HG03108 (cell line): ENCODE measurements around the gene TNKS2.
"Not testable (repeated sequence)": the region's sequence is repeated elsewhere in the genome, so short reads cannot be mapped to it uniquely, and the experiment has no call there.

ENCODE experiments used
- ATAC-seq: cut with Tn5 transposase; IDR thresholded peaks from one replicate; pipeline ENCODE4 v1.9.1; 2021; ENCODE audit warnings: moderate library complexity; ENCODE audit not compliant: unreplicated experiment

TNKS2 gene

GRCh38 chr10:91864744-91865143 is 66.5 kb downstream of the TNKS2 start:
- ATAC-seq = no peak

DNA sequence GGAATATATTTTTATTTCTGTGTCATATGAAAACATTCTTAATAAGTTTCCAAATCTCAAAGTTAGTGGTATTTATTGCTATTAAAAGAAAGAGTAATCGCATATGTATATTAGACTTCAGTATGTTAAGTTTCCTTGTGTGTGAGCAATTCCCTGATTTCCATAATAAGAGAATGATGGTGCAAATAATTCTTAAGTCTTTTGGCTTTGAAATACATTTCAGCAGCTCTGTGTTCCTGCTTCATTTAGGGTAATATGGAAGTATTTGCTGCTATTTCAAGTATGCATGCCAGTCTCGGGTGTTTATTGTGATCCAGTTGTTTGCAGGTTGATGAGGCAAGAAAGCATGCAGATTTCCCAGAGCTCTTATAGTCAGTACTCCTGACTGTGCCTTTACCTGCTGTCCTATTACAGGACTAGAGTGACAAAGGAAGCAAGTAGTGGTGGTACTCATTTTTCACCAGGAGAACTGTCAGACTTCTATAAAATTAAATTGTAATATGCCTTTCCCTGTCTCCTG is 67.4 kb downstream of the TNKS2 start:
- no peak for ATAC-seq

DNA sequence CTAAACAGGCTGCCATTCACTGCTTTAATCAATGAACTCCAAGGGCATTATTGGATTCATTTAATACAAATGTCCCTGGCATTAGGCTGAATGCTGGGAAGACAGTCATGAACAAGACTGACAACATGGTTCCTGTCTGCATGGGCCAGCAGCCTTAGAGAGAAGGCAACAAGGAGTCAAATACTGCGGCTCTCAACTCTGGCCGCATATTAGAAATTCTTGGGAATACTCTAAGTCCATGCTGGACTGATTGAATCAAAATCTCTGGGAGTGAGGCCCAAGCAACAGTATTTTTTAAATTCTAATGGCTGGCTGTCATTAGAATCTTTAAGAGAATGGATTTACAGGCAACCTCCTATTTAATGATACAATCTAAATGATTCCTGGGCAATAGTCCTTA is 76.9 kb downstream of the TNKS2 start:
- ATAC-seq = no peak

DNA sequence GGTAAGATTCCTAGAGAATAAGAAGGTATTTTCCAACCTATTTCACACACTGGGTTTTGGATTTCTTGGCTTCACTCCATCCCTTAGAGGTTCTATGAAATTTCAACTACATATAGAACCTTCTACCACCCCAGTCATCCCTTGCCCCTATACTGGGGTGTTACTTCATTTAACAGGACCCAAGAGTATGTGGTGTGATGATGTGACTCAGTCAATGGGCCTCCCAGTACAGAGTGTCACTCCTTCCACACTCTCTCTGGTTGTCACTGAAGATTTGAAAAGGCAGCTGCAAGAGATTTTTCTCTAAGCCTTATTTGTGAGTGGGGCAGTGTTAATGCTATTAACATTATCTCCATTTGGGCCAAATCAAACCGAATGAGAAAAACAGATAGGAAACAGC is 77.6 kb downstream of the TNKS2 start:
- ATAC-seq = no peak

DNA sequence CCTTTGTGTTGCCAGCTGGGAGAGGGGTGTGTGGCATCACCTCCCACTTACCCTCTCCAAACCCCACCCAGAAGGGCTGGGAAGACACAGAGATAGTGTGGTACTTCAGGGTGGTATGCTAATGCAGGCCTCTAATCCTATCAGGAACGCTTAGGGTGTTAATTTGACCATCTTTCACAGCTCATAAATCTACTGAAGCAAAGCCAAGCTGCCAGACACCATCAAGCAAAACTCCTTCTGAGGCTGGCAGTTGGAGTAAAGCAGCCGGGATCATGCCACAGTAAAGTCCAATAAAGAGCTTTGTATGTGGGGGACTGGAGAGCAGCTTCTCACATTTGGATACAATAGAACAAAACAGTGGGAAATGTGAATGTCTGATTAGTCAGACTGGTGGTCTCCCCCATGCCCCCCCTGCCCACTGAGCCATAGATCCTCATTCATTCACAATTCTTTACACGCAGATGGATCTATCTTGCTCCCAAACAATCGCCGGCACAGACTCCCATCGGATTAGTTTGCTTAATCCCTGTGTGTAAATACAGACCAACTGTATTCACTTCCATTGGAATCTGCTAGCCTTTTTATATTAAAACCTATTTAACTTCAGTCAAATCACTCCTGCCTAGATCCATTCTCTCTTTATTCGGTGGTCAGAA is 81.4 kb downstream of the TNKS2 start:
- no peak for ATAC-seq

GRCh38 chr10:91880310-91880709 is 82.1 kb downstream of the TNKS2 start:
- ATAC-seq = no peak

- no peak for ATAC-seq
Measured at GRCh38 chr10:91883549-91884444, 85.6 kb downstream of the TNKS2 start.

DNA sequence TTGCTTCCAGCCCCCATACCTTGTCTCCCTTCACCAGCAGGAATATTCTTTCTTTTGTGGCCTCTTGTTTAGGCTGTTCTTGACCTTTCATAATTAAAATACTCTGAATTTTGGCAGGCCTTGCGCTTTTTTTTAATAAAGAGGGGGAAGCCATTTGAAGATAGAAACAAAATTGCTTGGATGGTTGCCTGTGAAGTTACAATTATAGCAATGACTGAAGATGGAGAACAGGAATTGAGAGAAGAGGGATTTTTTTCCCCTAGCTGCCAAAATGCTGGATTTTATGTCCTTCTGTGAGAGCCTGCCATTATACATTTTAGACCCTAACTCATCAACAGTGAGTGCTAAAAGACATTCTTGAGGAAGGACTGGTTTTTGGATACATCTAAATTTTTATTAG is 86.3 kb downstream of the TNKS2 start:
- no peak for ATAC-seq

DNA sequence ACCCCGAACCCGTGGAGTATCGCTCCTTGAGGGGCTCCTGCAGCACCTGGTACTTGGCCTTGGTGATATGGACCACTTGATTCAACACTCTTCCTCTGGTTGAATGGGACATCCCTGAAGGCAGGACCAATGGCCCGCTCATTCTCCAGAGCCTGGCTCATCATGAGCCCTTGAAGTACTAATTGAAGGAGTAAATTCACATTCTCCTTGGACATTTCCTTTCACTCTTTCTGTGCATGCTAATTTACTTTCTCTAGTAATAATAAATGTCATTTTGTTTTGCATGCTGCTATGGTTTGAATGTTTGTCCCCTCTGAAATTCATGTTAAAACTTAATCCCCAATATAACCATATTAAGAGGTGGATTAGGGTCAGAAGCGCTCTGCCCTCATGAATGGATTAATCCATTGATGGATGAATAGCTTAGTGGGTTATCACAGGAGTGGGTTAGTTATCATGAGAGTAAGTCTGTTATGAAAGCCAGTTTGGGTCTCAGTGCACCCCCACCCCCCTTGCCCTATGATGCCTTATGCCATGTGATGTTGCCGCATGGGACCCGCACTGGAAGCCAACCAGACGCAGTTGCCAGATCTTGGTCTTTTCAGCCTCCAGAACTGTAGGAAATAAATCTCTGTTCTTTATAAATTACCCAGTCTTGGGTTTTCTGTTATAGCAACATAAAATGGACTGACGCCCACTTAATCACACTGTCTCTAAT is 87.3 kb downstream of the TNKS2 start:
- ATAC-seq = no peak

DNA sequence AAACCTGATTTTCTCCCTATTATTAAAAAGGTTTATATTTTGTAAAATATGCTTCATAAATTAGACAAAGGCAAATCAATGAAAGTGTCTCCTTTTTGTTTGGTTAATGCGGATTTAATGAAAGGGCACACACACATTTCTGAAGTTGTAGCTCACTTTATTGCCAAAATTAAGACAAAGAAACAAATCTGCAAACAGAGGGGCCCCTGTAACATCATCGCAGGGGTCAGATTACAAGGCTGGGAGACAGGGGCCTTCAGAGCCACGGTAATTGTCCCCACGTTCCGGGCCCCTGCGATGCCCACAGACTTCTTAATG is 88.7 kb downstream of the TNKS2 start:
- no peak for ATAC-seq

DNA sequence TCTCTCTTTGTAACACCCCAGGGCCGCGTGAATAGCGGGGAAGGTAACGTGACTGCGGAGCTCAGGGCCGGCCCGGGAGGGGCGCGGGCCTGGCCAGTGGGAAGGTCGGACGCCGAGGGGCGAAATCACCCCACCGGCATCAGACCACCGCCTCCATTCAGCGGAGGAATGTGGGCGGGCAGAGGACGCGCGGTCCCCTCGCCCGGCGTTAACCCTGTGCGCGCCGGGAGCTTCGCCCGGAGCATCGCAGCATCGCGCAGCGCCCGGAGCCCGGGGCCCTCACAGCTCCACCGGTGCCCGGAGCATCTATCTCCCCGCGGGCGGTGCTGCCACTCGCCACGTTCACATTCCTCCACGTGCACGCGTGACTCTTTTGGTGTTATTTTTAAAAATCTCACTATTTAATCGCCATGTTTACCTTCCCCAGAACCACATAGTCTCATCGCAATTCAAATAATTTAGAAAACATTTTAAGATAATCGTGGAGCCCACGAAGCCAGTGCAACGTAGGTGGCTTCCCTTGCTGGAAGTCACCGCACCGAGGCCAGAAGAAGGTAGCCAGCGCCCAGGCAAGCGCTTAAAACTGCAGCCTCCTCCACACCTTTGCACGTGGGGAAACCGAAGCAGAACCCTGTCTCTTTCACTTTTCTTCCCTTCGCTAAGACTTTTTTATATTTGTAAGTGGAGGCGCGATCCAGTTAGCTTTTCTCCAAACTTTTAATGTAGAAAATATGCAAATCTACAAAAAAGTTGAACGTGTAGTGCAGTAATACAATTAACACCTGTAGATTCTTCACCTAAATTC is 89.2 kb downstream of the TNKS2 start:
- no peak for ATAC-seq

GRCh38 chr10:91891125-91892001 is 93.1 kb downstream of the TNKS2 start:
- no peak for ATAC-seq

DNA sequence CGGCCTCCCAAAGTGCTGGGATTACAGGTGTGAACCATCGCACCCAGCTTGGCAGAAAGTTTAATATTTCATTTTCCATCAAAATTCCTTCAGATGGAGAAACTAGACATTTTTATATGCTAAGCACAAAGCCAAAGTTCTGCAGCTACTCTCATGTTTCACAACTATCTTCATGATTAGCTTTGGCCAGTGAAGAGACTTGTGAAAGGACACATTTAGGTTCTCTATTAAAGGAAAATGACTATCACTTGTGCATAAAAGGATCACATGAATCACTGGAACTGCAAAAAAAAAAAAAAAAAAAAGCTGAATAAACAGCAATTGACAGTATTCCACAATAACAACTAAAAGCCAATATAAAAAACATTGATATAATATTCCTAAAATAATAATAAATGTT is 94.8 kb downstream of the TNKS2 start:
- no peak for ATAC-seq

DNA sequence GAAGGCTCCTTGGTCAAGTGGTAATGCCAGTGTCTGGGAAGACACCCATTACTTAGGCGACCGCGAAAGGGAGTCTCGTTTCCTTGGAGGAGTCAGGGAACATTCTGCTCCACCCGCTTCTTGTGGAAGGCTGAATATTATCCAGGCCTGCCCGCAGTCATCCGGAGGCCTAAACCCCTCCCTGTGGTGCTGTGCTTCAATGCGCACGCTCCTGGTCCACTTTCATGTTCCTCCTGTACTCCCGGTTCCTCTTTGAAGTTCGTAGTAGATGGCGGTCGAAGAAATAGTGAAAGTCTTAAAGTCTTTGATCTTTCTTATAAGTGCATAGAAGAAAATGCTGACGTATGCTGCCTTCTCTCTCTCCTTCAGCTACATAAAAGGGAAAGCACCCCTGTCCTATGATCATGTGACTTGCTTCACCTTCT is 96.0 kb downstream of the TNKS2 start:
- not testable (repeated sequence) for ATAC-seq

DNA sequence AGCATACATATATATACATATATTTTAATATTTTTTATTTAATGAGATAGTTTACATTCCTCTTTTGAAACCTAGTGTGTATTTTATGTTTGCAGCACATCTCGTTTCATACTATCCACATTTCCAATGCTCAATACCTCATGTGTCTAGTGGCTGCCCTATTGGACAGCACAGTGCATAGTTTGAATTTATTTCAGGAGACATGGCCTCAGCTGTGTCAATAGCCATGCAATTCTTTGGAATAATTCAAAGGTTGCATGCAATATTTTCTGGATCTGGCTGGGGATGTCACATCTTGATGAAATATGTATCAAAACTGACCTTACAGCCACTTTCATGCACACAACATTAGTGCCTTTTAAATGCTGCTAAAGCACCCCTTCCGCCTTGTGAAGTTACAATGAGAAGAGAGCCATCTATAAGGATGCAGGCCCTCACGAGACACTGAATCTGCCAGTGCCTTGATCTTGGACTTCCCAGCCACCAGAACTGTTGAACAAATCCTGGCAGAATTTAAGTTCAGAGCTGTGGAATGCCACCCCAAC is 98.1 kb downstream of the TNKS2 start:
- ATAC-seq = no peak

DNA sequence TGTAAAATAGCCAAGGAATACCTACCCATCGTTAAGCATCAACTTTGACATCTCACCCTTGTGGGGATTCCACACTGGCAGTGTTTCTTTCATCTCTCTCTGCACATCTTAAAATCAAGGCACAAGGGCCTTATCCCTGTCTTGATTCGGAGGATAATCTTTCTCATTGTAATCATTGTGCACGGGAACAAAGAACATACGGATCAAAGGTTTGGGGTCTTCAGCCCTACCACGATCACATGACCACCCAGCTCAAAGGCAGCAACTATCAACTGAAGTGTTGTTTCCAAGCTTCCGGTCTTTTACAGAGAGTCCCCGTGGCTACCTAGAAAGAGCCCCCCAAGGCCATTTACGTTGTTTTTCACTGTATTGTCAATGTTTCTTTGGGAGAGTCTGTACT is 99.2 kb downstream of the TNKS2 start:
- ATAC-seq = no peak

DNA sequence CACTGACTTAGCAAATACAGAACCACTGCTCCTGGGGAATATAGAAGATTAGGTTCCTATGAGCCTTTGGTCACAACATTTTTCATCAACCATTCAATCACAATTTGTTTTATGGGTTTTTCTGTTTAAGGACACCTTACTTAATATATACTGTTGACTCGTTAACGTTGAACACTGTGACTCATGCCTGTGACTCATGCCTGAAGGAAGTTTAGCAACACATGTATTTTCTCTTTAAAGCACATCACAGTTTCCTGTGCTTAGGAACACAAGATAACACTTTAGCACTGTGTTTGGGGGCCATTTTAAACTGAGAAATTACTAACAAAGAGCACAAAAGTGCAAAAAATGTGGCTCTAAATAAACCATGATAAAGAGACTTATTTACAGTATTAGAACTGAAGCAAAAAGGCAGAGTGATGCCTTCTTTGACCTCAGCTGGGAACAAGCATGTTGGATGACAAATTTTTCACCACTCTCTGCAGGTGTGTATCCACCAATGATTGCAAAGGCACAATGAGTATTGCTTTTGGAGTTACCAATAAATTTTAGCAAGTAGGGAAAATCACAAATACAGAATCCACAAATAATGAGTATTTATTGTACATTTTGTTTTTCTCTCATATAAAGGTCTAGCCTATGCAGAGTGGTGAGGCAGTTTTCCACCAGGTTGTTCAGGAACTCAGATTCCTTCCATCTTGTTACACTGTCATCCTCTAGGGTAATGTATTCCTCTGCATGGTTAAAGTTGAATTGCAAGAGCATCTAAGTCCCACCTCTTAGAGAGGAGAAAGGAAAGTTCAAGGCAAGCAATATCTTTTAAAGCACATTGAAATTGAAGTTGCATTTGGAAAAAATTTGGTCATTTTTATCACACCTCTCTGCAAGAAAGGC is 103.8 kb downstream of the TNKS2 start:
- no peak for ATAC-seq

DNA sequence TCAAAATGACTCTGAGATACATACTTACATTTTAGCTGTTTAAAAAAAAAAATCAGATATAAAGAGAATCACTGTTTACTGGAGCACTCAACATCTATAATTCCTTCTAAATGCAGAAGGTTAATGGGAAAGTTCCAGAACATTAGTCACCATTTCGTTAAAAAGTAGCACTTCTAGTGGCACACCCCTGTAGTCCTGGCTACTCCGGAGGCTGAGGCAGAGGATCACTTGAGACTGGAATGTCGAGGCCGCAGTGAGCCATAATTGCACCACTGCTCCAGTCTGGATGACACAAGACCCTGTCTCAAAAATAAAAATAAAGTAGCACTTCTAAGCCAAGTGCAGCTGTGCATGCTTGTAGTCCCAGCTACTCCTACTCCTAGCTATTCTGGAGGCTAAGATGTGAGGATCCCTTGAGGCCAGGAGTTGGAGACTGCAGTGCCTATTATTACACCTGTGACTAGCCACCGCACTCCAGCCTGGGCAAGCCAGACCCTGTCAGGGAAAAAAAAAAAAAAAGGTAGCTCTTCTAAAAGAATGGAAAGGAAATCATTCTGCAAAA is 108.9 kb downstream of the TNKS2 start:
- ATAC-seq = no peak
